Measurements from ENCODE around the gene ANTKMT.

GRCh38 chr16:740459-740763 is 19.5 kb downstream of the ANTKMT start:
- TF ChIP-seq CTCF (conservative IDR thresholded peaks at IDR 0.05 in 1 of 2, IDR thresholded peaks at IDR 0.05 in 1 of 2; ENCODE audit: extremely low read depth in 1 of 2, insufficient read depth in 1 of 2, low read depth in 1 of 2, low read length in 2 of 2) (no peak), EZH2 (IDR thresholded peaks at IDR 0.05; ENCODE audit: borderline replicate concordance, low read length) (no peak)
